Heart right ventricle (tissue), 16 donors: ENCODE results near the gene SOWAHC. TPM values are rescaled to one million over a fixed set of nuclear protein-coding genes. Genes with fewer than 3 reads are reported as not detected.
A peak's percentile ranks its signal among the peaks of the same experiment; 100 is the strongest.

Source experiments
- ATAC-seq, 8 donors: fragments of 200-7000 bp; cut with Tn5 transposase; one replicate each; pipeline ENCODE4 v1.9.1; 2020; ENCODE audit warnings: mild to moderate bottlenecking in 8 of 8, moderate library complexity in 8 of 8, moderate number of reproducible peaks in 1 of 8
- DNase-seq, 2 donors: peaks; one replicate each; pipeline ENCODE4 v3.0.0-alpha.2; 2020
- H3K27ac ChIP-seq, 10 donors: fragments of 200-600 bp; sonication (generic) in 2 of 10; one replicate each; pipeline versions ENCODE4 v1.5.0 to v1.8.0; 2020 to 2022; ENCODE audit warnings: mild to moderate bottlenecking in 3 of 10
- H3K27me3 ChIP-seq, 7 donors: fragments of 200-600 bp; one replicate each; pipeline ENCODE4 v1.8.0; 2021 to 2022; ENCODE audit warnings: mild to moderate bottlenecking in 2 of 7
- H3K36me3 ChIP-seq, 9 donors: fragments of 200-600 bp; sonication (generic) in 1 of 9; one replicate each; pipeline versions ENCODE4 v1.5.0 to v1.8.0; 2020 to 2022; ENCODE audit warnings: mild to moderate bottlenecking in 2 of 9
- H3K4me1 ChIP-seq, 9 donors: fragments of 200-600 bp; sonication (generic) in 1 of 9; one replicate each; pipeline versions ENCODE4 v1.5.0 to v1.8.0; 2020 to 2022; ENCODE audit warnings: mild to moderate bottlenecking in 4 of 9
- H3K4me3 ChIP-seq, 10 donors: fragments of 200-600 bp; sonication (generic) in 2 of 10; one replicate each; pipeline versions ENCODE4 v1.5.0 to v1.8.0; 2020 to 2022; ENCODE audit warnings: mild to moderate bottlenecking in 7 of 10, moderate library complexity in 2 of 10
- H3K9me3 ChIP-seq, 11 donors: fragments of 200-600 bp in 10 of 11; sonication (generic) in 2 of 11; one replicate each; pipeline versions ENCODE4 v1.5.0 to v1.8.0; 2013 to 2022; ENCODE audit warnings: mild to moderate bottlenecking in 2 of 11, control low read depth in 1 of 11, moderate library complexity in 1 of 11
- WGBS, 2 donors: extraction: QIAGEN DNeasy Blood & Tissue Kit; methylation state at CpG; one replicate each; pipeline ENCODE4 v1.1.7; 2013; ENCODE audit warnings: inconsistent platforms in 1 of 2; 5-methylcytosine and 5-hydroxymethylcytosine counted together
- intact Hi-C, 10 donors: fragments of 100-400 bp; cut with DNase I; formaldehyde crosslinking; loops; one replicate each; pipeline versions ENCODE4 v1.11.1 to v1.14.2; 2022
- polyA plus RNA-seq, 2 donors: library from polyadenylated mRNA; stranded (reverse); fragments of 200-250 nt; gene quantifications; one replicate each; pipeline ENCODE4 v1.2.3, GENCODE V29; 2013
- total RNA-seq, 10 donors: library from RNA; stranded (reverse); fragmentation: NEBNext Ultra II Directional in 3 of 10; extraction: Animal tissue kit (Norgen Biotek cat#: 25700) in 3 of 10; gene quantifications; one replicate each; pipeline versions ENCODE4 v1.2.1 to v1.2.4, GENCODE V29; 2021 to 2023
- TF ChIP-seq, protein P1 (sequence below), 9 donors: fragments of 200-600 bp; sonication (generic) in 2 of 9; IDR thresholded peaks; one replicate each; pipeline versions ENCODE4 v1.5.0 to v1.8.0; 2021 to 2022; ENCODE audit warnings: antibody characterized with exemption in 9 of 9, mild to moderate bottlenecking in 5 of 9, moderate library complexity in 1 of 9
- donor health status: Arrhythmogenic right ventricular cardiomyopathy.
- donor health status: ischemic (EF 13 %, LVEDD 7.1; RV severe dilation, severe dysfunction).
- donor health status: healthy with polysubstance abuse.
- donor health status: DM: no; HTN: yes; CAD: no.
- donor health status: DM: no; HTN: no; CAD: no.
- donor health status: ischemic (EF 25% LVEDD 6.9; RV normal size, moderate dysfunction).
- donor health status: ischemic (EF 25% LVEDD 5.7; RV mildly dilated, moderate dysfunction).
- donor health status: healthy.
- donor health status: DM: yes; HTN: yes; CAD: no.
- donor health status: Ischemic cardiomyopathy.
- donor health status: ischemic (EF 35%, LVEDD 5.7; RV mildly dilated, moderate dysfunction).
- donor health status: nonischemic (EF 11% LVEDD 7.7; RV severe dilation, severe dysfunction).
- donor health status: DM: yes; HTN: yes; CAD: no.
- donor health status: PGD.
- donor health status: ischemic (EF 29% LVEDD 5.4; RV normal size, mild dysfunction).
- donor health status: nonischemic (EF 23%, LVEDD 6.1; RV moderate dilation, normal function).

SOWAHC gene
- total and polyA plus RNA-seq, 12 donors, result 1.1 to 3.9 (median 2.0) TPM

DNA sequence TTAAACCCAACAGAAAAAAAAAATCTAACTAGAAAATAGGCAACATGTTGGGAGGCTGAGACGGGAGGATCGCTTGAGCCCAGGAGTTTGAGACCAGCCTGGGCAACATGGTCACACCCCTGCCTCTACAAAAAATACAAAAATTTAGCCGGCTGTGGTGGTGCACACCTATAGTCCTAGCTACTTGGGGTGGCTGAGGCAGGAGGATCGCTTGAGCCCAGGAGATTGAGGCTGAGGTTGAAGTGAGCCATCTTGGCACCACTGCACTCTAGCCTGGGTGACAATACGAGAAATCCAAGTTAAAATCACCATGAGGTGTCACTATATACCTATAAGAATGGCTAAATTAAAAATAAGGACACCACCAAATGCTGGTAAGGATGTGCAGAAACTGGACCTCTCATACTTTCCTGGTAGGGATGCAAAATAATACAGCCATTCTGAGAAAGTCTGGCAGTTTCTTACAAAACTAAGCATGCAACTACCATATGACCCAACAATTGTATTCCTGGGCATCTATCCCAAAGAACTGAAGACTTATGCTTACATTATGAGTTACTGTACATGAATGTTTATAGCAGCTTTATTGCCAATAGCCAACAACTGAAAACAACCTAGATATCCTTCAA lies 2.6 kb upstream of the SOWAHC start:
- H3K4me1 ChIP-seq, result peaks cover 0 to 56% (median 35%) of the 10 kb centered on the region in 9 donors
- TF ChIP-seq, protein P1, sequence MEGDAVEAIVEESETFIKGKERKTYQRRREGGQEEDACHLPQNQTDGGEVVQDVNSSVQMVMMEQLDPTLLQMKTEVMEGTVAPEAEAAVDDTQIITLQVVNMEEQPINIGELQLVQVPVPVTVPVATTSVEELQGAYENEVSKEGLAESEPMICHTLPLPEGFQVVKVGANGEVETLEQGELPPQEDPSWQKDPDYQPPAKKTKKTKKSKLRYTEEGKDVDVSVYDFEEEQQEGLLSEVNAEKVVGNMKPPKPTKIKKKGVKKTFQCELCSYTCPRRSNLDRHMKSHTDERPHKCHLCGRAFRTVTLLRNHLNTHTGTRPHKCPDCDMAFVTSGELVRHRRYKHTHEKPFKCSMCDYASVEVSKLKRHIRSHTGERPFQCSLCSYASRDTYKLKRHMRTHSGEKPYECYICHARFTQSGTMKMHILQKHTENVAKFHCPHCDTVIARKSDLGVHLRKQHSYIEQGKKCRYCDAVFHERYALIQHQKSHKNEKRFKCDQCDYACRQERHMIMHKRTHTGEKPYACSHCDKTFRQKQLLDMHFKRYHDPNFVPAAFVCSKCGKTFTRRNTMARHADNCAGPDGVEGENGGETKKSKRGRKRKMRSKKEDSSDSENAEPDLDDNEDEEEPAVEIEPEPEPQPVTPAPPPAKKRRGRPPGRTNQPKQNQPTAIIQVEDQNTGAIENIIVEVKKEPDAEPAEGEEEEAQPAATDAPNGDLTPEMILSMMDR (IDR thresholded peaks at IDR 0.05), result no peak
- H3K4me3 ChIP-seq, result peak overlapping the region in 1 of 10 donors; percentile 77
- H3K27me3 ChIP-seq, result peaks cover 0 to 70% (median 0%) of the 10 kb centered on the region in 7 donors
- no peaks in the 10 kb centered on the region for H3K36me3 ChIP-seq
- H3K9me3 ChIP-seq, result no peaks in the 10 kb centered on the region
- 90% methylated on average over 5 of the region's 5 CpGs for WGBS, 2 donors
- H3K27ac ChIP-seq, result peak overlapping the region in 2 of 10 donors; percentile 99
- intact Hi-C loops, result loop anchor here in 4 of 10 donors (2.0 to 10.0 kb wide), 6 partner anchors 47 to 83 kb away; no protein-coding TSS in a partner anchor
- DNase-seq, result no peak
- ATAC-seq, result no peak

GRCh38 chr2:109613081-109613921 lies 863 bp upstream of the SOWAHC start:
- Histone ChIP-seq H3K27me3 (peaks cover 0 to 75% (median 0%) of the 10 kb centered on the region in 7 donors), H3K27ac (peak overlapping the region; percentile 95 to 99 (median 99)), H3K36me3 (no peaks in the 10 kb centered on the region), H3K9me3 (no peaks in the 10 kb centered on the region), H3K4me3 (peak overlapping the region; percentile 53 to 93 (median 77)), H3K4me1 (peaks cover 0 to 58% (median 33%) of the 10 kb centered on the region in 9 donors)
- ATAC-seq (peak; percentile 27 to 64 (median 48)), DNase-seq (peak; percentile 73 to 76)
- 1% methylated on average over 58 to 82 of the region's 82 CpGs for WGBS, 2 donors
- intact Hi-C loops, result loop anchor here in 4 of 10 donors (2.0 to 10.0 kb wide), 6 partner anchors 48 to 82 kb away; no protein-coding TSS in a partner anchor
- TF ChIP-seq, protein P1 (IDR thresholded peaks at IDR 0.05), result no peak

DNA sequence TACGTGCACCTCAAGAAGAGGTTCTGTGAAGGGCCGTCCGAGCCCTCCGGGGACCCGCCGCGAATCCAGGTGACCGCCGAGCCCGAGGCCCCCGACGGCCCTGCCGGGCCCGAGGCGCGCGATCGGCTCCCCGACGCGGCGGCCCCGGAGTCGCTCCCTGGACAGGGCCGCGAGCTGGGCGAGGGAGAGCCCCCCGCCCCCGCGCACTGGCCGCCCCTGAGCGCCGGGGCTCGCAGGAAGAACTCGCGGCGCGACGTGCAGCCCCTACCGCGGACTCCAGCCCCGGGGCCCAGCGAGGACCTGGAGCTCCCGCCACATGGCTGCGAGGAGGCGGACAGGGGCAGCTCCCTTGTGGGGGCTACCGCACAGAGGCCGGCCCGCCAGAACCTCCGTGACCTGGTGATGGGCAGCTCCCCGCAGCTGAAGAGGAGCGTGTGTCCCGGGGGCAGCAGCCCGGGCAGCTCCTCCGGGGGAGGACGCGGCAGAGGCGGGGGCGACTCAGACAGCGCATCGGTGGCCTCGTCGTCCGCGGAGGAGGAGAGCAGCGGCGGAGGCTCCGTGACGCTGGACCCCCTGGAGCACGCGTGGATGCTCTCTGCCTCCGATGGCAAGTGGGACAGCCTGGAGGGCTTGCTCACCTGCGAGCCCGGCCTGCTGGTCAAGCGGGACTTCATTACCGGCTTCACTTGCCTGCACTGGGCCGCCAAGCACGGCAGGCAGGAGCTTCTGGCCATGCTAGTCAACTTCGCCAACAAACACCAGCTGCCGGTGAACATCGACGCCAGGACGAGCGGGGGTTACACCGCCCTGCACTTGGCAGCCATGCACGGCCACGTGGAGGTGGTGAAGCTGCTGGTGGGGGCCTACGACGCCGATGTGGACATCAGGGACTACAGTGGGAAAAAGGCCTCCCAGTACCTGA lies 812 bp downstream of the SOWAHC start:
- Histone ChIP-seq H3K4me1 (peaks cover 0 to 41% (median 31%) of the 10 kb centered on the region in 9 donors), H3K36me3 (no peaks in the 10 kb centered on the region), H3K27me3 (peaks cover 0 to 79% (median 0%) of the 10 kb centered on the region in 7 donors), H3K27ac (peak overlapping the region in 9 of 10 donors; percentile 95 to 99 (median 99)), H3K4me3 (peak overlapping the region; percentile 47 to 93 (median 77)), H3K9me3 (no peaks in the 10 kb centered on the region)
- ATAC-seq, result no peak
- TF ChIP-seq, protein P1 (IDR thresholded peaks at IDR 0.05), result no peak
- WGBS, 2 donors, result 10 to 15% methylated on average over 83 to 90 of the region's 90 CpGs
- DNase-seq, result peak; percentile 12 to 24
- intact Hi-C loops, result loop anchor here in 5 of 10 donors (5.0 to 10.0 kb wide), 6 partner anchors 50 to 80 kb away; no protein-coding TSS in a partner anchor
